Endothelial cell of umbilical vein (primary cell): ENCODE results near the gene PLA2G2A. TPM values are rescaled to one million over a fixed set of nuclear protein-coding genes. Genes with fewer than 3 reads are reported as not detected.

Source experiments
- BruUV-seq: library from RNA; stranded (reverse); fragments of 400-500 nt; replicated peaks from 2 replicates; lab custom pipeline; 2021; lab: Mats Ljungman, UMichigan
- CTCF ChIA-PET: fragments of 300-600, 350-600 bp; sonication (Branson Sonifier 250); formaldehyde crosslinking; loops from one replicate; lab custom pipeline; 2021; ENCODE audit warnings: antibody characterized with exemption, inconsistent platforms; lab: Charles Lee
- POLR2A ChIA-PET: fragments of 300-600, 350-600 bp; sonication (Branson Sonifier 250); formaldehyde crosslinking; loops from one replicate; lab custom pipeline; 2021; ENCODE audit warnings: antibody characterized with exemption, inconsistent platforms; lab: Charles Lee
- DNase-seq: peaks from one replicate; pipeline ENCODE4 v3.0.0-alpha.2; 2011; ENCODE audit warnings: low read depth, low spot score
- FAIRE-seq: peaks from 2 replicates; lab custom pipeline; 2011; peaks lifted over from hg19 to GRCh38; lab: Jason Lieb, UNC
- H2AFZ ChIP-seq: 2 replicates; pipeline ENCODE4 v1.6.0; 2012; ENCODE audit warnings: low read depth, low read length, control low read depth, inconsistent platforms
- H3K27ac ChIP-seq: 2 replicates; pipeline ENCODE4 v1.5.1; 2011; ENCODE audit warnings: low read depth, mild to moderate bottlenecking, control low read depth, low read length, moderate library complexity; ENCODE audit not compliant: insufficient read depth
- H3K27me3 ChIP-seq, 2 experiments: 2 replicates each; pipeline versions ENCODE4 v1.6.0 to v1.6.1; 2011; ENCODE audit warnings: low read length in 2 of 2, mixed read lengths in 1 of 2; ENCODE audit not compliant: control insufficient read depth in 2 of 2, insufficient read depth in 2 of 2
- H3K36me3 ChIP-seq, 2 experiments: 2 replicates in 1 of 2; 3 replicates in 1 of 2; pipeline ENCODE4 v1.5.1; 2011; ENCODE audit warnings: low read length in 2 of 2, mild to moderate bottlenecking in 1 of 2, moderate library complexity in 1 of 2; ENCODE audit not compliant: control insufficient read depth in 2 of 2, insufficient read depth in 2 of 2; ENCODE audit errors: extremely low read depth in 1 of 2
- H3K4me1 ChIP-seq: 3 replicates; pipeline ENCODE4 v1.5.1; 2011; ENCODE audit warnings: mild to moderate bottlenecking, low read length; ENCODE audit not compliant: control insufficient read depth, insufficient read depth; ENCODE audit errors: extremely low read depth
- H3K4me2 ChIP-seq: 2 replicates; pipeline ENCODE4 v1.6.1; 2011; ENCODE audit warnings: low read length, control low read depth, mixed read lengths; ENCODE audit not compliant: insufficient read depth
- H3K4me3 ChIP-seq, 3 experiments: fragments of 200-600 bp in 1 of 3; sonication (generic), shearing (Covaris generic) in 1 of 3; replicated peaks in 1 of 3; 2 replicates each; pipeline ENCODE4 v1.5.1; 2011 to 2016; ENCODE audit warnings: control low read depth in 3 of 3, low read length in 3 of 3, mild to moderate bottlenecking in 2 of 3, inconsistent platforms in 1 of 3, low read depth in 1 of 3, moderate library complexity in 1 of 3; ENCODE audit not compliant: insufficient read depth in 1 of 3
- H3K79me2 ChIP-seq: 2 replicates; pipeline ENCODE4 v1.6.0; 2012; ENCODE audit warnings: low read length, inconsistent platforms; ENCODE audit not compliant: control insufficient read depth, insufficient read depth
- H3K9ac ChIP-seq: replicated peaks from 2 replicates; pipeline ENCODE3; 2011; ENCODE audit warnings: low read length, control low read depth; ENCODE audit not compliant: insufficient read depth; ENCODE audit errors: extremely low read depth
- H3K9me1 ChIP-seq: replicated peaks from 3 replicates; pipeline ENCODE4 v1.6.0; 2011; ENCODE audit warnings: mild to moderate bottlenecking, low read length; ENCODE audit not compliant: control insufficient read depth, insufficient read depth; ENCODE audit errors: extremely low read depth
- H3K9me3 ChIP-seq: replicated peaks from 2 replicates; pipeline ENCODE4 v1.5.1; 2012; ENCODE audit warnings: low read length, inconsistent platforms; ENCODE audit not compliant: control insufficient read depth, insufficient read depth
- H4K20me1 ChIP-seq: replicated peaks from 2 replicates; pipeline ENCODE3; 2011; ENCODE audit warnings: mild to moderate bottlenecking, low read length; ENCODE audit not compliant: control insufficient read depth, insufficient read depth; ENCODE audit errors: extremely low read depth
- CTCF ChIP-seq, 2 donors: IDR thresholded peaks; 1 replicate in 1 of 2; 2 replicates in 1 of 2; pipeline ENCODE4 v1.5.1; 2011; ENCODE audit warnings: low read length in 2 of 2, mild to moderate bottlenecking in 2 of 2, moderate library complexity in 2 of 2, control low read depth in 1 of 2, inconsistent platforms in 1 of 2, low read depth in 1 of 2; ENCODE audit not compliant: insufficient read depth in 1 of 2; ENCODE audit errors: extremely low read depth in 1 of 2
- EZH2 ChIP-seq: IDR thresholded peaks from 2 replicates; pipeline ENCODE4 v1.6.1; 2012; ENCODE audit warnings: borderline replicate concordance, low read depth, mild to moderate bottlenecking, moderate library complexity, low read length, inconsistent platforms; ENCODE audit not compliant: severe bottlenecking
- FOS ChIP-seq: IDR thresholded peaks from 2 replicates; pipeline ENCODE4 v1.6.1; 2011; ENCODE audit warnings: mild to moderate bottlenecking, low read length, moderate library complexity, borderline replicate concordance; ENCODE audit not compliant: insufficient read depth
- GATA2 ChIP-seq: IDR thresholded peaks from 2 replicates; pipeline ENCODE4 v1.7.0; 2011; ENCODE audit warnings: low read depth, mild to moderate bottlenecking, moderate library complexity, mixed read lengths, low read length; ENCODE audit not compliant: insufficient read length, insufficient read depth
- JUN ChIP-seq: IDR thresholded peaks from 2 replicates; pipeline ENCODE4 v1.6.1; 2011; ENCODE audit warnings: borderline replicate concordance, low read depth; ENCODE audit not compliant: insufficient read length, insufficient read depth
- MAX ChIP-seq: IDR thresholded peaks from 2 replicates; pipeline ENCODE4 v1.6.1; 2011; ENCODE audit not compliant: insufficient read depth, insufficient read length
- POLR2A ChIP-seq: IDR thresholded peaks from 2 replicates; pipeline ENCODE4 v1.6.1; 2012; ENCODE audit warnings: low read depth, mild to moderate bottlenecking, control low read depth, low read length
- dilution Hi-C: fragments of 300-500 bp; cut with MboI; formaldehyde crosslinking; loops from one replicate; pipeline ENCODE4 v1.15.0; 2019; ENCODE audit warnings: low sequenced_read_pairs; ENCODE audit not compliant: extremely low pct_ligation_motif_present
- intact Hi-C: fragments of 100-400 bp; cut with micrococcal nuclease; formaldehyde crosslinking; loops from one replicate; pipeline ENCODE4 v1.10.0; 2022
- polyA plus RNA-seq, 4 experiments: library from polyadenylated mRNA; depleted of rRNA in 3 of 4; stranded (reverse) in 3 of 4; unstranded in 1 of 4; fragments of >200 nt; gene quantifications; 2 replicates each; pipeline versions ENCODE4 v1.2.1 to v1.2.3, GENCODE V29; 2011 to 2012; ENCODE audit warnings: missing spikeins in 1 of 4
- total RNA-seq: library from RNA; stranded (reverse); gene quantifications from 2 replicates; pipeline ENCODE4 v1.2.3, GENCODE V29; 2021

Gene PLA2G2A
- total and polyA plus RNA-seq, 2 donors (not counting 3 experiments of a cell fraction or from before 2014, with no cell fraction given) = not detected

- Histone ChIP-seq H4K20me1 (no peaks in the 10 kb centered on the region), H3K4me1 (no peaks in the 10 kb centered on the region), H3K9ac (no peak overlapping the region), H3K9me1 (no peaks in the 10 kb centered on the region), H3K36me3 (no peaks in the 10 kb centered on the region), H3K4me3 (no peak overlapping the region), H3K9me3 (no peaks in the 10 kb centered on the region), H3K79me2 (no peaks in the 10 kb centered on the region), H3K4me2 (no peak overlapping the region), H2AFZ (no peak overlapping the region), H3K27me3 (peaks cover 2 to 3% of the 10 kb centered on the region in 2 experiments), H3K27ac (no peak overlapping the region)
- FAIRE-seq (no peak), DNase-seq (no peak)
- no TSS peak for BruUV-seq
- dilution Hi-C loops = no loop called here
- ChIA-PET CTCF (interaction anchor here (0.9 kb wide), 1 partner anchor 8 kb away, joined by 3 read pairs; no protein-coding TSS in a partner anchor), POLR2A (no interaction called here)
- TF ChIP-seq FOS (no peak), JUN (no peak), CTCF (IDR thresholded peaks at IDR 0.05; ENCODE audit: extremely low read depth in 1 of 2, insufficient read depth in 1 of 2, low read depth in 1 of 2, low read length in 2 of 2) (no peak), GATA2 (no peak), POLR2A (no peak), MAX (no peak), EZH2 (no peak)
- intact Hi-C loops = no loop called here
These were observed 2.3 kb upstream of the PLA2G2A start for GRCh38 chr1:19981507-19982312.
